GM23338 (cell line): ENCODE results near the gene CYP1A2. TPM values are rescaled to one million over a fixed set of nuclear protein-coding genes. Genes with fewer than 3 reads are reported as not detected.

Experiments
- ATAC-seq: fragments of 200-7000 bp; cut with Tn5 transposase; 3 replicates; pipeline ENCODE4 v1.9.1; 2020
- DNase-seq: peaks from one replicate; pipeline ENCODE4 v3.0.0-alpha.2; 2015; ENCODE audit warnings: low spot score
- H2AFZ ChIP-seq: fragments of 200-600 bp; sonication (generic); 2 replicates; pipeline ENCODE4 v1.8.0; 2016; ENCODE audit warnings: antibody characterized with exemption, mild to moderate bottlenecking, moderate library complexity
- H3F3A ChIP-seq: fragments of 200-600 bp; sonication (generic); replicated peaks from 2 replicates; pipeline ENCODE4 v1.8.0; 2017; ENCODE audit warnings: antibody characterized with exemption, mixed run types, low read depth
- H3K27ac ChIP-seq: fragments of 200-600 bp; sonication (generic); 2 replicates; pipeline ENCODE4 v1.6.1; 2016; ENCODE audit warnings: low read depth
- H3K27me3 ChIP-seq: fragments of 200-600 bp; sonication (generic); 2 replicates; pipeline ENCODE4 v1.8.0; 2016; ENCODE audit warnings: mild to moderate bottlenecking, mixed run types, moderate library complexity; ENCODE audit not compliant: insufficient read depth
- H3K36me3 ChIP-seq: fragments of 200-600 bp; sonication (generic); 2 replicates; pipeline ENCODE4 v1.8.0; 2016; ENCODE audit warnings: mild to moderate bottlenecking; ENCODE audit not compliant: insufficient read depth
- H3K4me1 ChIP-seq: fragments of 200-600 bp; sonication (generic); 2 replicates; pipeline ENCODE4 v1.8.0; 2016; ENCODE audit warnings: mild to moderate bottlenecking, moderate library complexity; ENCODE audit not compliant: insufficient read depth
- H3K4me2 ChIP-seq: fragments of 200-600 bp; sonication (generic); 2 replicates; pipeline ENCODE4 v1.7.1; 2017; ENCODE audit warnings: mixed run types
- H3K4me3 ChIP-seq: fragments of 200-600 bp; sonication (generic); 2 replicates; pipeline ENCODE4 v1.6.1; 2016; ENCODE audit warnings: mixed run types
- H3K79me2 ChIP-seq: fragments of 200-600 bp; sonication (generic); replicated peaks from 2 replicates; pipeline ENCODE4 v1.8.0; 2017; ENCODE audit warnings: mild to moderate bottlenecking; ENCODE audit not compliant: insufficient read depth
- H3K9me2 ChIP-seq: fragments of 200-600 bp; sonication (generic); 2 replicates; pipeline ENCODE4 v1.8.0; 2017; ENCODE audit not compliant: insufficient read depth
- H4K20me1 ChIP-seq: fragments of 200-600 bp; sonication (generic); replicated peaks from 2 replicates; pipeline ENCODE4 v1.8.0; 2017; ENCODE audit warnings: mild to moderate bottlenecking; ENCODE audit not compliant: insufficient read depth
- H3K27ac Mint-ChIP-seq: 2 replicates; pipeline ENCODE4 v1.8.0; 2020; ENCODE audit warnings: inconsistent platforms, mild to moderate bottlenecking, moderate library complexity, mixed read lengths
- H3K27me3 Mint-ChIP-seq: 3 replicates; pipeline ENCODE4 v1.8.0; 2022; ENCODE audit warnings: low read depth, mild to moderate bottlenecking, moderate library complexity, mixed read lengths, inconsistent platforms; ENCODE audit not compliant: insufficient read depth, poor library complexity
- H3K36me3 Mint-ChIP-seq: 3 replicates; pipeline ENCODE4 v1.8.0; 2021; ENCODE audit warnings: low read depth, mild to moderate bottlenecking, inconsistent platforms, moderate library complexity, mixed read lengths
- H3K4me1 Mint-ChIP-seq: 3 replicates; pipeline ENCODE4 v1.8.0; 2020; ENCODE audit warnings: mild to moderate bottlenecking, inconsistent platforms, mixed read lengths
- H3K4me3 Mint-ChIP-seq: 3 replicates; pipeline ENCODE4 v1.8.0; 2021; ENCODE audit warnings: moderate library complexity, mild to moderate bottlenecking, inconsistent platforms, mixed read lengths
- H3K9me3 Mint-ChIP-seq: 3 replicates; pipeline ENCODE4 v1.8.0; 2020; ENCODE audit warnings: moderate library complexity, mild to moderate bottlenecking, inconsistent platforms, mixed read lengths
- CREB1 ChIP-seq: fragments of 250-450 bp; sonication (Bioruptor Pico); IDR thresholded peaks from 2 replicates; pipeline ENCODE4 v1.5.0; 2020; ENCODE audit warnings: low read depth, mild to moderate bottlenecking, moderate library complexity
- ETS1 ChIP-seq: IDR thresholded peaks from 2 replicates; pipeline ENCODE4 v1.6.1; 2016; ENCODE audit warnings: antibody characterized with exemption
- EZH2 ChIP-seq: fragments of 200-600 bp; sonication (generic); IDR thresholded peaks from one replicate; pipeline ENCODE4 v1.8.0; 2017; ENCODE audit warnings: antibody characterized with exemption, mild to moderate bottlenecking, low read depth; ENCODE audit not compliant: unreplicated experiment
- EZH2phosphoT487 ChIP-seq: fragments of 200-600 bp; sonication (generic); IDR thresholded peaks from one replicate; pipeline ENCODE4 v1.8.1; 2018; ENCODE audit warnings: antibody characterized with exemption; ENCODE audit not compliant: unreplicated experiment
- NANOG ChIP-seq: IDR thresholded peaks from 2 replicates; pipeline ENCODE4 v1.6.1; 2016; ENCODE audit warnings: antibody characterized with exemption, borderline replicate concordance
- POLR2AphosphoS5 ChIP-seq: IDR thresholded peaks from 2 replicates; pipeline ENCODE4 v1.6.1; 2016; ENCODE audit warnings: antibody characterized with exemption, low read depth
- REST ChIP-seq: IDR thresholded peaks from one replicate; pipeline ENCODE4 v1.6.1; 2018; ENCODE audit warnings: antibody characterized with exemption; ENCODE audit not compliant: unreplicated experiment
- STAT1 ChIP-seq: IDR thresholded peaks from one replicate; pipeline ENCODE4 v1.6.1; 2016; ENCODE audit warnings: antibody characterized with exemption; ENCODE audit not compliant: unreplicated experiment
- ZNF114 ChIP-seq: fragments of 250-450 bp; sonication (Bioruptor Pico); IDR thresholded peaks from 2 replicates; pipeline ENCODE4 v1.5.0; 2020; ENCODE audit warnings: mild to moderate bottlenecking, moderate library complexity
- ZNF331 ChIP-seq: fragments of 250-450 bp; sonication (Bioruptor Pico); IDR thresholded peaks from 2 replicates; pipeline ENCODE4 v1.5.0; 2020; ENCODE audit warnings: low read depth, mild to moderate bottlenecking, moderate library complexity
- ZNF462 ChIP-seq: fragments of 250-450 bp; sonication (Bioruptor Pico); IDR thresholded peaks from 2 replicates; pipeline ENCODE4 v1.5.0; 2020; ENCODE audit warnings: mild to moderate bottlenecking, moderate library complexity
- polyA plus RNA-seq: library from polyadenylated mRNA; unstranded; fragments of >200 nt; fragmentation: Nextera tagmentation; extraction: Ambion mirVana; gene quantifications from 2 replicates; pipeline ENCODE4 v1.2.1, GENCODE V29; 2016
- total RNA-seq: library from RNA; depleted of rRNA; stranded (reverse); fragments of >200 nt; shearing (Covaris generic); gene quantifications from 2 replicates; pipeline ENCODE4 v1.2.3, GENCODE V29; 2014

The CYP1A2 gene
- total and polyA plus RNA-seq, 2 experiments from 2014 or later: not detected

GRCh38 chr15:74758736-74759135, 10.1 kb downstream of the CYP1A2 start (continued):
- TF ChIP-seq ZNF462 (CRISPR knock-in tag) (no peak), ZNF331 (CRISPR knock-in tag) (no peak), ZNF114 (CRISPR knock-in tag) (no peak), NANOG (no peak), POLR2AphosphoS5 (no peak), EZH2 (no peak)

- peak; percentile 31 for DNase-seq
- ATAC-seq: peak; percentile 3; the same call in 1 of the 3 replicates
- Histone ChIP-seq H3K4me1 (no peaks in the 10 kb centered on the region; the same call in 1 of the 2 replicates), H4K20me1 (no peaks in the 10 kb centered on the region), H3K4me3 (no peak overlapping the region), H3K79me2 (no peaks in the 10 kb centered on the region), H3K27ac (no peak overlapping the region), H3K4me2 (no peak overlapping the region), H3F3A (no peaks in the 10 kb centered on the region), H3K9me2 (no peaks in the 10 kb centered on the region), H3K36me3 (no peaks in the 10 kb centered on the region), H3K27me3 (no peaks in the 10 kb centered on the region), H2AFZ (peak overlapping the region; percentile 56)
- Mint-ChIP-seq H3K36me3 (no peaks in the 10 kb centered on the region), H3K27ac (no peak overlapping the region; the same call in 1 of the 2 replicates), H3K9me3 (no peaks in the 10 kb centered on the region; the same call in 2 of the 3 replicates), H3K27me3 (peaks cover 8% of the 10 kb centered on the region), H3K4me3 (no peak overlapping the region), H3K4me1 (peaks cover 8% of the 10 kb centered on the region; the same call in 2 of the 3 replicates)
- TF ChIP-seq ETS1 (no peak), STAT1 (no peak), REST (no peak), ZNF114 (CRISPR knock-in tag) (no peak), CREB1 (no peak), ZNF331 (CRISPR knock-in tag) (no peak), EZH2phosphoT487 (no peak)
These were observed 14.1 kb downstream of the CYP1A2 start for GRCh38 chr15:74762791-74763150.
